Ishikawa (cell line): Measurements from ENCODE around the gene ZDHHC4.

Experiments used
- CEBPB ChIP-seq: IDR thresholded peaks from 2 replicates; pipeline ENCODE4 v1.6.1; 2012
- CREB1 ChIP-seq: IDR thresholded peaks from 2 replicates; pipeline ENCODE4 v1.6.1; 2012; ENCODE audit warnings: low read depth
- EGR1 ChIP-seq: IDR thresholded peaks from 2 replicates; pipeline ENCODE4 v1.6.1; 2012
- EP300 ChIP-seq: IDR thresholded peaks from 2 replicates; pipeline ENCODE4 v1.6.1; 2012; ENCODE audit warnings: borderline replicate concordance
- FOXM1 ChIP-seq: IDR thresholded peaks from 2 replicates; pipeline ENCODE4 v1.6.1; 2012; ENCODE audit warnings: low read depth, borderline replicate concordance
- MAX ChIP-seq: IDR thresholded peaks from 2 replicates; pipeline ENCODE4 v1.6.1; 2012
- NFIC ChIP-seq: IDR thresholded peaks from 2 replicates; pipeline ENCODE4 v1.6.1; 2012
- RAD21 ChIP-seq: IDR thresholded peaks from 2 replicates; pipeline ENCODE4 v1.6.1; 2012; ENCODE audit warnings: low read depth
- REST ChIP-seq: IDR thresholded peaks from 2 replicates; pipeline ENCODE4 v1.6.1; 2012; ENCODE audit warnings: low read depth, mild to moderate bottlenecking
- TAF1 ChIP-seq: IDR thresholded peaks from 2 replicates; pipeline ENCODE4 v1.6.1; 2012; ENCODE audit warnings: low read depth, mild to moderate bottlenecking
- TCF12 ChIP-seq: IDR thresholded peaks from 2 replicates; pipeline ENCODE4 v1.6.1; 2012; ENCODE audit warnings: low read depth
- TEAD4 ChIP-seq: IDR thresholded peaks from 2 replicates; pipeline ENCODE4 v1.6.1; 2012
- USF1 ChIP-seq: IDR thresholded peaks from 2 replicates; pipeline ENCODE4 v1.6.1; 2012
- YY1 ChIP-seq: IDR thresholded peaks from 2 replicates; pipeline ENCODE4 v1.6.1; 2012; ENCODE audit warnings: low read depth
- ZBTB7A ChIP-seq: IDR thresholded peaks from 2 replicates; pipeline ENCODE4 v1.6.1; 2012; ENCODE audit warnings: low read depth

ZDHHC4 gene

GRCh38 chr7:6589151-6589828 lies 12.0 kb downstream of the ZDHHC4 start:
- TF ChIP-seq REST (no peak), RAD21 (no peak), YY1 (no peak), ZBTB7A (no peak), TCF12 (no peak), NFIC (no peak), EP300 (no peak), TEAD4 (no peak), TAF1 (no peak), FOXM1 (no peak), CEBPB (no peak), EGR1 (no peak), USF1 (no peak), CREB1 (no peak), MAX (no peak)

- peak; percentile 49 for TF ChIP-seq MAX
- no peak for TF ChIP-seq FOXM1
- peak; percentile 48; the same call in 1 of the 2 replicates for TF ChIP-seq TAF1
- TF ChIP-seq NFIC, result no peak
- no peak for TF ChIP-seq ZBTB7A
- TF ChIP-seq RAD21, result peak; percentile 32; the same call in 1 of the 2 replicates
- 0 out of 2 replicates have a peak, but pooled peaks have one; percentile 35 for TF ChIP-seq YY1
Measured at GRCh38 chr7:6589829-6590644, 12.8 kb downstream of the ZDHHC4 start, which contains the start of gene INTS15. Gene INTS15 (plus strand): TSS chr7:6590021. CDS start chr7:6590284, 263 bp downstream.

- TF ChIP-seq REST, result no peak
- no peak for TF ChIP-seq NFIC
- TF ChIP-seq EGR1, result no peak
- no peak for TF ChIP-seq FOXM1
- no peak for TF ChIP-seq CEBPB
- TF ChIP-seq MAX, result no peak
- no peak for TF ChIP-seq RAD21
- TF ChIP-seq TEAD4, result no peak
- TF ChIP-seq ZBTB7A, result no peak
- no peak for TF ChIP-seq TCF12
- TF ChIP-seq EP300, result no peak
- TF ChIP-seq CREB1, result no peak
- no peak for TF ChIP-seq YY1
- no peak for TF ChIP-seq TAF1
Measured at GRCh38 chr7:6590645-6591110, 13.4 kb downstream of the ZDHHC4 start.

- TF ChIP-seq REST (no peak), TCF12 (no peak), FOXM1 (no peak), MAX (no peak), EGR1 (no peak), NFIC (no peak), CREB1 (no peak), YY1 (no peak), RAD21 (no peak), ZBTB7A (no peak), CEBPB (no peak), USF1 (no peak), TEAD4 (no peak), TAF1 (no peak), EP300 (no peak)
Measured at GRCh38 chr7:6600093-6600492, 22.8 kb downstream of the ZDHHC4 start.
